GM18526 (cell line): ENCODE measurements around the gene LTF.

Experiments
- POLR2A ChIP-seq: IDR thresholded peaks from 3 replicates; pipeline ENCODE4 v1.6.1; 2011; ENCODE audit not compliant: insufficient read length; ENCODE audit errors: extremely low read depth

LTF gene

GRCh38 chr3:46464326-46465195, at the start of gene LTF:
Gene LTF (minus strand): TSS chr3:46464905. CDS start chr3:46464867, 38 bp downstream.
- TF ChIP-seq POLR2A = no peak

GRCh38 chr3:46512191-46512749, 47.6 kb upstream of the LTF start:
- TF ChIP-seq POLR2A = no peak

GRCh38 chr3:46509661-46510187, 45.0 kb upstream of the LTF start:
- TF ChIP-seq POLR2A = no peak

GRCh38 chr3:46508850-46509591, 44.3 kb upstream of the LTF start:
- no peak for TF ChIP-seq POLR2A

GRCh38 chr3:46506526-46506925, 41.8 kb upstream of the LTF start:
- no peak for TF ChIP-seq POLR2A

- TF ChIP-seq POLR2A = no peak
Measured at GRCh38 chr3:46505953-46506352, 41.2 kb upstream of the LTF start.

GRCh38 chr3:46504789-46505188, 40.1 kb upstream of the LTF start:
- TF ChIP-seq POLR2A = no peak

- no peak for TF ChIP-seq POLR2A
Measured at GRCh38 chr3:46503200-46503874, 38.6 kb upstream of the LTF start.

- TF ChIP-seq POLR2A = no peak
Measured at GRCh38 chr3:46501702-46502101, 37.0 kb upstream of the LTF start.

GRCh38 chr3:46500656-46501635, 36.2 kb upstream of the LTF start:
- no peak for TF ChIP-seq POLR2A

GRCh38 chr3:46498916-46499519, 34.3 kb upstream of the LTF start:
- no peak for TF ChIP-seq POLR2A

GRCh38 chr3:46497556-46498265, 33.0 kb upstream of the LTF start, which contains the start of gene RTP3:
Gene RTP3 (plus strand): TSS chr3:46497976. CDS start chr3:46498063, 87 bp downstream.
- TF ChIP-seq POLR2A = no peak
